Measurements from ENCODE around the gene USP48. TPM values are rescaled to one million over a fixed set of nuclear protein-coding genes. Genes with fewer than 3 reads are reported as not detected.

The USP48 gene
- total and polyA plus RNA-seq, 12 donors: 13.8 to 45.0 (median 36.1) TPM

- peak in 6 of 8 donors; percentile 30 to 61 (median 54) for ATAC-seq
- intact Hi-C loops (cut with DNase I): loop anchor here in 3 of 10 donors (10.0 kb wide), 2 partner anchors 409 to 429 kb away; no protein-coding TSS in a partner anchor
- Histone ChIP-seq H3K4me3 (no peak overlapping the region), H3K27me3 (peaks cover under 1 to 57% (median 27%) of the 10 kb centered on the region in 7 donors), H3K36me3 (no peaks in the 10 kb centered on the region), H3K9me3 (no peaks in the 10 kb centered on the region), H3K4me1 (peaks cover 3 to 35% (median 19%) of the 10 kb centered on the region in 9 donors), H3K27ac (peak overlapping the region in 1 of 10 donors; percentile 16)
- 49 to 51% methylated on average over 11 of the region's 11 CpGs for WGBS, 2 donors
- peak in 1 of 2 donors; percentile 34 for DNase-seq
- TF ChIP-seq CTCF (IDR thresholded peaks at IDR 0.05): no peak
Observed at GRCh38 chr1:21663248-21663950, 119.5 kb downstream of the USP48 start.

DNA sequence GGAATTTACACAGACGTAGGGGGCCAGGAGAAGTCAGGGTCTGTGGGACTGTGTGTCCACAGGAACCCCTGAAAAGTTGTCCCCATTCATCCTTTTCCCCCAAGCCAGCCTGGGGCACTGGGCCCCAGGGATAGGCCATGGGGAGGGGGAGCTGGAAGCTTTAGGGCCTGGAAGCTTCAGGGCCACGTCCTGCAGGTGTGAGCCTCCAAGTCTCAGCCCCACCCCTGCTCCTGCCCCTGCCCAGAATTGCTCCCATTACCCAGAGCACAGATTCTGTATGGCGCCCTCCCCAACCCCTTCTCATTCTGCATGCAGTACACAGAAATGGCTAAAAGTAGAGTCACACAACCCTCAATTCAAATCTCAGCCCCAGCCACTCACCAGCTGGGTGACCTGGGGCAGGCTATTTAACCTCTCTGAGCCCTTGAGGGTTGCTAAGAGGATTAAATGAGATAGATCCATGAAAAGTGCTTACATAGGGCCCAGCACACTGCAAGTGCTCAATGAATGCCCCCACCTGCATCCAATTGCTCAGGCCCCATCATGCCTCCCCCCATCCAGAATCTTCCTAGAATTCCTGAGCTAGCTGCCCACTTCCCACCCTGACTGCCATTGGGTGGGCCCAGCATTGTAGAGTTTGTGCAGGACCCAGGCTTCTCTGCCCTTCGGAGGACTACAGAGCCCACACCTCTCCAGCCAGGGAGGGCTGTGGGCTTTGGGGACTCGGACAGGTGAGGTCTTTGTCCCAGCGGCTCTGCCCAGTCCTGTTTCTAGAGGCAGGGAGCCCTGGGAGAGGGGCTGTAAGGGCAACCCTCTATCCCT lies 120.3 kb downstream of the USP48 start:
- Histone ChIP-seq H3K27ac (no peak overlapping the region), H3K4me3 (no peak overlapping the region), H3K4me1 (peaks cover 0 to 32% (median 16%) of the 10 kb centered on the region in 9 donors), H3K27me3 (peaks cover 0 to 50% (median 20%) of the 10 kb centered on the region in 7 donors), H3K36me3 (no peaks in the 10 kb centered on the region), H3K9me3 (no peaks in the 10 kb centered on the region)
- ATAC-seq: no peak
- 79 to 80% methylated on average over 6 of the region's 6 CpGs for WGBS, 2 donors
- no peak for TF ChIP-seq CTCF (IDR thresholded peaks at IDR 0.05)
- intact Hi-C loops (cut with DNase I): loop anchor here in 3 of 10 donors (10.0 kb wide), 2 partner anchors 408 to 428 kb away; no protein-coding TSS in a partner anchor
- DNase-seq: no peak

DNA sequence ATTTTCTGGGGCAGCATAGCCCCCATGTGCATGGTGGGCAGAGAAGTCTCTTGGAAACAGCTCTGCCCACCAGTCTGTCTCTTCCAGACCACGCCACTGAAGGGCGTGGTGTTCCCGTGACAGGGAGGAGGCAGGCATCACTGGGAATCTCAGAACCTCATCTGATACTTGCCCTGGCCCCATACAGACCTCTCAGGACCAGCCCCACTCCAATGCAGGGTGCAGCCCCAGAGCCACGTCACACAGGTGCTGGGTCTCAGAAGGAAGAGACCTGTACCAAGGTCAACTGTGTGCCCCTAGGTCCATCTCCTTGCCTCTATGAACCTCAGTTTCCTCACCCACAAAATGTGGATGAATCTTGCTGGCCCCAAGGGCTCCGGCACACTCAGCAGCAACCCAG lies 121.1 kb downstream of the USP48 start:
- ATAC-seq (no peak), DNase-seq (no peak)
- H3K4me1 ChIP-seq: peaks cover 0 to 32% (median 13%) of the 10 kb centered on the region in 9 donors
- H3K9me3 ChIP-seq: no peaks in the 10 kb centered on the region
- H3K4me3 ChIP-seq: no peak overlapping the region
- no peak overlapping the region for H3K27ac ChIP-seq
- intact Hi-C loops (cut with DNase I): loop anchor here in 3 of 10 donors (10.0 kb wide), 2 partner anchors 407 to 427 kb away; no protein-coding TSS in a partner anchor
- WGBS, 2 donors: 74 to 88% methylated on average over 5 of the region's 5 CpGs
- peaks cover 0 to 42% (median 12%) of the 10 kb centered on the region in 7 donors for H3K27me3 ChIP-seq
- H3K36me3 ChIP-seq: no peaks in the 10 kb centered on the region
- TF ChIP-seq CTCF (IDR thresholded peaks at IDR 0.05): no peak

DNA sequence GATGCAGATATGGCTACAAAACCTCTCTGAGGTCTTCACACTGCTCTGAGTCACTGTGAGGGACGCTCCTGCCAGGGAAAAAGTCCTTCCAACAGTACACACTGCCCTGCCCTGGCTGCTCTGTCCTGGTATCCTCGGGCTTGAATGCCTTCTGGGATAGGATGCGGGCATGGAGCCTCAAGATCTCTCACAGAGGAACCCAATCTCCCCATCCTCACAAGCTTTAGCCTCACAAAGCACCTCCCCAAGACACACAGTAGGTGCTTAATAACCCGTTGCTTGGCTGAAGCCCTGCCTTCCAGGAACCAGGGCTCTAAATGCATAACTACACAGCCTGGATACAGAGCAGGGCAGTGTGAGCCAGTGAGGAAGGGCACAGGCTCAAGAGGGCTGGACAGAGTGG lies 123.0 kb downstream of the USP48 start:
- ATAC-seq (no peak), DNase-seq (no peak)
- peaks cover 0 to 26% (median 0%) of the 10 kb centered on the region in 7 donors for H3K27me3 ChIP-seq
- 50 to 57% methylated on average over 4 of the region's 4 CpGs for WGBS, 2 donors
- H3K36me3 ChIP-seq: no peaks in the 10 kb centered on the region
- intact Hi-C loops (cut with DNase I): loop anchor here (1.0 to 10.0 kb wide), 17 partner anchors 85 to 433 kb away; partner anchors contain the start of gene ALPL (in 3 of the 10)
- H3K4me3 ChIP-seq: no peak overlapping the region
- no peaks in the 10 kb centered on the region for H3K9me3 ChIP-seq
- H3K27ac ChIP-seq: no peak overlapping the region
- peaks cover 0 to 20% (median 6%) of the 10 kb centered on the region in 9 donors for H3K4me1 ChIP-seq
- TF ChIP-seq CTCF (IDR thresholded peaks at IDR 0.05): no peak

Data from heart right ventricle (tissue), 16 donors.